ENCODE results near the gene DDX47.

DDX47 gene

GRCh38 chr12:12791756-12792369 is 21.3 kb upstream of the DDX47 start:
- H3K79me2 ChIP-seq (ENCODE audit: insufficient read depth, low read length), result no peaks in the 10 kb centered on the region
- no peaks in the 10 kb centered on the region for H3K27me3 ChIP-seq (ENCODE audit: low read length)
- no peak overlapping the region for H3K27ac ChIP-seq (ENCODE audit: low read depth, low read length)
- H3K4me3 ChIP-seq (ENCODE audit: insufficient read depth, low read length, poor library complexity, severe bottlenecking), result no peak overlapping the region
- H3K9me2 ChIP-seq (replicated peaks; ENCODE audit: insufficient read depth, low read length), result no peaks in the 10 kb centered on the region
- H3K9ac ChIP-seq (ENCODE audit: low read length), result no peak overlapping the region
- H3F3A ChIP-seq (ENCODE audit: insufficient read depth), result peaks cover 7% of the 10 kb centered on the region; the same call in 1 of the 2 replicates
- H3K4me2 ChIP-seq (ENCODE audit: low read depth, low read length, poor library complexity, severe bottlenecking), result no peak overlapping the region
- no peaks in the 10 kb centered on the region for H3K36me3 ChIP-seq (ENCODE audit: low read length)
- no peak overlapping the region for H2AFZ ChIP-seq (ENCODE audit: low read depth, low read length, severe bottlenecking)
- TF ChIP-seq CTCF (IDR thresholded peaks at IDR 0.05; ENCODE audit: insufficient read depth, low read length, poor library complexity, severe bottlenecking), result no peak
- TF ChIP-seq EZH2phosphoT487 (conservative IDR thresholded peaks at IDR 0.05; ENCODE audit: low read length), result no peak
- no peaks in the 10 kb centered on the region for H3K9me3 ChIP-seq (ENCODE audit: insufficient read depth, low read length)
- H4K20me1 ChIP-seq (ENCODE audit: low read depth, low read length), result no peaks in the 10 kb centered on the region

GRCh38 chr12:12792421-12792820 is 20.7 kb upstream of the DDX47 start:
- Histone ChIP-seq H3K9ac (ENCODE audit: low read length) (no peak overlapping the region), H2AFZ (ENCODE audit: low read depth, low read length, severe bottlenecking) (no peak overlapping the region), H3K79me2 (ENCODE audit: insufficient read depth, low read length) (no peaks in the 10 kb centered on the region), H3K36me3 (ENCODE audit: low read length) (no peaks in the 10 kb centered on the region), H3F3A (ENCODE audit: insufficient read depth) (peaks cover 7% of the 10 kb centered on the region; the same call in 1 of the 2 replicates), H4K20me1 (ENCODE audit: low read depth, low read length) (no peaks in the 10 kb centered on the region), H3K9me2 (replicated peaks; ENCODE audit: insufficient read depth, low read length) (no peaks in the 10 kb centered on the region), H3K4me3 (ENCODE audit: insufficient read depth, low read length, poor library complexity, severe bottlenecking) (no peak overlapping the region), H3K4me2 (ENCODE audit: low read depth, low read length, poor library complexity, severe bottlenecking) (no peak overlapping the region), H3K9me3 (ENCODE audit: insufficient read depth, low read length) (no peaks in the 10 kb centered on the region), H3K27ac (ENCODE audit: low read depth, low read length) (no peak overlapping the region), H3K27me3 (ENCODE audit: low read length) (no peaks in the 10 kb centered on the region)
- no peak for TF ChIP-seq CTCF (IDR thresholded peaks at IDR 0.05; ENCODE audit: insufficient read depth, low read length, poor library complexity, severe bottlenecking)
- no peak for TF ChIP-seq EZH2phosphoT487 (conservative IDR thresholded peaks at IDR 0.05; ENCODE audit: low read length)

GRCh38 chr12:12794686-12795085 is 18.5 kb upstream of the DDX47 start:
- Histone ChIP-seq H3K27ac (ENCODE audit: low read depth, low read length) (no peak overlapping the region), H2AFZ (ENCODE audit: low read depth, low read length, severe bottlenecking) (no peak overlapping the region), H3K4me3 (ENCODE audit: insufficient read depth, low read length, poor library complexity, severe bottlenecking) (no peak overlapping the region), H3K27me3 (ENCODE audit: low read length) (no peaks in the 10 kb centered on the region), H3F3A (ENCODE audit: insufficient read depth) (no peaks in the 10 kb centered on the region), H3K9ac (ENCODE audit: low read length) (no peak overlapping the region), H4K20me1 (ENCODE audit: low read depth, low read length) (no peaks in the 10 kb centered on the region), H3K36me3 (ENCODE audit: low read length) (no peaks in the 10 kb centered on the region), H3K4me2 (ENCODE audit: low read depth, low read length, poor library complexity, severe bottlenecking) (no peak overlapping the region), H3K79me2 (ENCODE audit: insufficient read depth, low read length) (no peaks in the 10 kb centered on the region), H3K9me3 (ENCODE audit: insufficient read depth, low read length) (no peaks in the 10 kb centered on the region), H3K9me2 (replicated peaks; ENCODE audit: insufficient read depth, low read length) (no peaks in the 10 kb centered on the region)
- TF ChIP-seq CTCF (IDR thresholded peaks at IDR 0.05; ENCODE audit: insufficient read depth, low read length, poor library complexity, severe bottlenecking) (no peak), EZH2phosphoT487 (conservative IDR thresholded peaks at IDR 0.05; ENCODE audit: low read length) (no peak)

Data from SU-DHL-6 (cell line).